HG02885 (cell line): ENCODE measurements around the gene EMILIN2.
A peak's percentile ranks its signal among the peaks of the same experiment; 100 is the strongest.
"Not testable (repeated sequence)": the region's sequence is repeated elsewhere in the genome, so short reads cannot be mapped to it uniquely, and the experiment has no call there.

Experiments used
- ATAC-seq: cut with Tn5 transposase; IDR thresholded peaks from one replicate; pipeline ENCODE4 v1.9.1; 2021; ENCODE audit warnings: mild to moderate bottlenecking; ENCODE audit not compliant: unreplicated experiment, poor library complexity

The EMILIN2 gene

GRCh38 chr18:2912357-2913299 lies 65.8 kb downstream of the EMILIN2 start:
- ATAC-seq = no peak

GRCh38 chr18:2913398-2914005 lies 66.7 kb downstream of the EMILIN2 start:
- ATAC-seq = no peak

GRCh38 chr18:2914185-2914880 lies 67.5 kb downstream of the EMILIN2 start:
- no peak for ATAC-seq

GRCh38 chr18:2914881-2915240 lies 68.1 kb downstream of the EMILIN2 start:
- ATAC-seq = no peak

GRCh38 chr18:2915486-2915885 lies 68.7 kb downstream of the EMILIN2 start:
- ATAC-seq = not testable (repeated sequence)

GRCh38 chr18:2916184-2916583 lies 69.4 kb downstream of the EMILIN2 start:
- no peak for ATAC-seq

GRCh38 chr18:2917259-2918047 lies 70.6 kb downstream of the EMILIN2 start:
- ATAC-seq = no peak

- ATAC-seq = no peak
Measured at GRCh38 chr18:2918761-2919550, 72.2 kb downstream of the EMILIN2 start.

GRCh38 chr18:2919600-2919999 lies 72.8 kb downstream of the EMILIN2 start:
- ATAC-seq = no peak

- ATAC-seq = no peak
Measured at GRCh38 chr18:2920027-2920426, 73.2 kb downstream of the EMILIN2 start.

GRCh38 chr18:2920546-2921343 lies 73.9 kb downstream of the EMILIN2 start:
- no peak for ATAC-seq

- no peak for ATAC-seq
Measured at GRCh38 chr18:2921778-2922177, 75.0 kb downstream of the EMILIN2 start.

GRCh38 chr18:2923464-2923863 lies 76.7 kb downstream of the EMILIN2 start:
- ATAC-seq = no peak

- no peak for ATAC-seq
Measured at GRCh38 chr18:2924920-2925319, 78.1 kb downstream of the EMILIN2 start.

- ATAC-seq = no peak
Measured at GRCh38 chr18:2926528-2926927, 79.7 kb downstream of the EMILIN2 start.

GRCh38 chr18:2927745-2928144 lies 80.9 kb downstream of the EMILIN2 start:
- ATAC-seq = no peak

GRCh38 chr18:2932247-2933181 lies 85.7 kb downstream of the EMILIN2 start:
- ATAC-seq = peak; percentile 49

GRCh38 chr18:2933995-2934394 lies 87.2 kb downstream of the EMILIN2 start:
- no peak for ATAC-seq
